Calu3 (cell line): ENCODE measurements around the gene ZNF213. TPM values are rescaled to one million over a fixed set of nuclear protein-coding genes. Genes with fewer than 3 reads are reported as not detected.

Experiments
- BruUV-seq: library from RNA; stranded (reverse); fragments of 400-500 nt; replicated peaks from 2 replicates; lab custom pipeline; 2021; lab: Mats Ljungman, UMichigan
- CTCF ChIA-PET: fragments of 300-600 bp; sonication (Branson Sonifier 250); formaldehyde crosslinking; loops from one replicate; lab custom pipeline; 2022; ENCODE audit warnings: antibody characterized with exemption; lab: Charles Lee
- DNase-seq: peaks from one replicate; pipeline ENCODE4 v3.0.0; 2022
- H3K27ac Mint-ChIP-seq: one replicate; pipeline ENCODE4 v1.8.0; 2022; ENCODE audit warnings: mixed read lengths; ENCODE audit not compliant: unreplicated experiment
- H3K27me3 Mint-ChIP-seq: one replicate; pipeline ENCODE4 v1.8.0; 2022; ENCODE audit warnings: mixed read lengths; ENCODE audit not compliant: unreplicated experiment
- H3K36me3 Mint-ChIP-seq: one replicate; pipeline ENCODE4 v1.8.0; 2022; ENCODE audit warnings: mild to moderate bottlenecking, moderate library complexity, mixed read lengths; ENCODE audit not compliant: insufficient read depth, unreplicated experiment
- H3K4me1 Mint-ChIP-seq: one replicate; pipeline ENCODE4 v1.8.0; 2022; ENCODE audit warnings: mild to moderate bottlenecking, low read depth, mixed read lengths; ENCODE audit not compliant: unreplicated experiment
- H3K4me3 Mint-ChIP-seq: one replicate; pipeline ENCODE4 v1.8.0; 2022; ENCODE audit warnings: mild to moderate bottlenecking, low read depth, moderate library complexity, mixed read lengths; ENCODE audit not compliant: unreplicated experiment
- H3K9me3 Mint-ChIP-seq: one replicate; pipeline ENCODE4 v1.8.0; 2022; ENCODE audit warnings: low read depth, mixed read lengths; ENCODE audit not compliant: unreplicated experiment
- intact Hi-C: fragments of 100-400 bp; cut with micrococcal nuclease; formaldehyde crosslinking; loops from one replicate; pipeline ENCODE4 v1.10.0; 2022; ENCODE audit not compliant: unreplicated experiment
- total RNA-seq: library from RNA; stranded (reverse); gene quantifications from 2 replicates; pipeline ENCODE4 v1.2.3, GENCODE V29; 2022
- TF ChIP-seq, protein P1 (sequence below): fragments of 200-600 bp; IDR thresholded peaks from one replicate; pipeline ENCODE4 v1.8.0; 2022; ENCODE audit warnings: antibody characterized with exemption; ENCODE audit not compliant: unreplicated experiment

Gene ZNF213
- total RNA-seq, 1 experiment from 2014 or later = 11.8 TPM

DNA sequence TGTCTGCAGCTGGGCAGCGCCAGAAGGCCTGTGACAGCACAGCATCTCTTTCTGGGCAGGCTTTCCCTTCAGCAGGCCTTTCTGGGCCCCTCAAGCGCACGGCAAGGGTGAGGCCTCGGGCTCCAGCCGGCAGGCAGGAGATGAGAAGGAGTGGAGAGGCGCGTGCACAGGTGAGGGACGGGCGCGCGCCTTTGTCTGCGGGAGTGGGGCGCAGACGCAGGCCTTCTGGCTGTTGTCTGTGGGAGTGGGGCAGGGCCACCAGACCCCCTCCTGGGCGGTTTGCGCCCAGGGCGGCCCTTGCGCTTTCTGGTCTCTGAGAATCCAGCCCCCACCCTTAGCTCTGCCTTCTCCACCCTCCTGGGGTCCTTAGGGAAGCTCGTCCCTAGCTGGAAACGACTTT lies 16.0 kb upstream of the ZNF213 start:
- BruUV-seq = no TSS peak
- intact Hi-C loops = no loop called here
- Mint-ChIP-seq H3K27me3 (no peaks in the 10 kb centered on the region), H3K4me1 (peaks cover 12% of the 10 kb centered on the region), H3K27ac (no peak overlapping the region), H3K4me3 (no peak overlapping the region), H3K36me3 (peaks cover 50% of the 10 kb centered on the region), H3K9me3 (no peaks in the 10 kb centered on the region)
- no peak for DNase-seq
- TF ChIP-seq, protein P1, sequence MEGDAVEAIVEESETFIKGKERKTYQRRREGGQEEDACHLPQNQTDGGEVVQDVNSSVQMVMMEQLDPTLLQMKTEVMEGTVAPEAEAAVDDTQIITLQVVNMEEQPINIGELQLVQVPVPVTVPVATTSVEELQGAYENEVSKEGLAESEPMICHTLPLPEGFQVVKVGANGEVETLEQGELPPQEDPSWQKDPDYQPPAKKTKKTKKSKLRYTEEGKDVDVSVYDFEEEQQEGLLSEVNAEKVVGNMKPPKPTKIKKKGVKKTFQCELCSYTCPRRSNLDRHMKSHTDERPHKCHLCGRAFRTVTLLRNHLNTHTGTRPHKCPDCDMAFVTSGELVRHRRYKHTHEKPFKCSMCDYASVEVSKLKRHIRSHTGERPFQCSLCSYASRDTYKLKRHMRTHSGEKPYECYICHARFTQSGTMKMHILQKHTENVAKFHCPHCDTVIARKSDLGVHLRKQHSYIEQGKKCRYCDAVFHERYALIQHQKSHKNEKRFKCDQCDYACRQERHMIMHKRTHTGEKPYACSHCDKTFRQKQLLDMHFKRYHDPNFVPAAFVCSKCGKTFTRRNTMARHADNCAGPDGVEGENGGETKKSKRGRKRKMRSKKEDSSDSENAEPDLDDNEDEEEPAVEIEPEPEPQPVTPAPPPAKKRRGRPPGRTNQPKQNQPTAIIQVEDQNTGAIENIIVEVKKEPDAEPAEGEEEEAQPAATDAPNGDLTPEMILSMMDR = no peak
- CTCF ChIA-PET = interaction anchor here (0.6 kb wide), 1 partner anchor 40 kb away, joined by 3 read pairs; no protein-coding TSS in a partner anchor

DNA sequence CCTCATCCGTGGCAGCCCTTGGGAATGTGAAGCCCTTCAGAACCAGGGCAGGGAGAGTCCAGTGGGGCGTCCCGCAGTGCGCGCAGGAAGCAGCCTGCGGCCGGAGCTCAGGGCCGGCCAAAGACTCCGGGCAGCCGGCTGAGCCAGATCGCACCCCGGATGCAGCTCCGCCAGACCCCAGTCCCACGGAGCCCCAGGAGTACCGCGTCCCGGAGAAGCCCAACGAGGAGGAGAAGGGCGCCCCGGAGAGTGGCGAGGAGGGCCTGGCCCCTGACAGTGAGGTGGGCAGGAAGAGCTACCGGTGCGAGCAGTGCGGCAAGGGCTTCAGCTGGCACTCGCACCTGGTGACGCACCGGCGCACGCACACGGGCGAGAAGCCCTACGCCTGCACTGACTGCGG lies 15.5 kb upstream of the ZNF213 start:
- H3K9me3 Mint-ChIP-seq = no peaks in the 10 kb centered on the region
- CTCF ChIA-PET = interaction anchor here (0.6 kb wide), 1 partner anchor 39 kb away, joined by 3 read pairs; no protein-coding TSS in a partner anchor
- peaks cover 13% of the 10 kb centered on the region for H3K4me1 Mint-ChIP-seq
- no TSS peak for BruUV-seq
- DNase-seq = no peak
- peaks cover 53% of the 10 kb centered on the region for H3K36me3 Mint-ChIP-seq
- intact Hi-C loops = no loop called here
- H3K27ac Mint-ChIP-seq = no peak overlapping the region
- H3K27me3 Mint-ChIP-seq = no peaks in the 10 kb centered on the region
- no peak overlapping the region for H3K4me3 Mint-ChIP-seq
- TF ChIP-seq, protein P1 = no peak

DNA sequence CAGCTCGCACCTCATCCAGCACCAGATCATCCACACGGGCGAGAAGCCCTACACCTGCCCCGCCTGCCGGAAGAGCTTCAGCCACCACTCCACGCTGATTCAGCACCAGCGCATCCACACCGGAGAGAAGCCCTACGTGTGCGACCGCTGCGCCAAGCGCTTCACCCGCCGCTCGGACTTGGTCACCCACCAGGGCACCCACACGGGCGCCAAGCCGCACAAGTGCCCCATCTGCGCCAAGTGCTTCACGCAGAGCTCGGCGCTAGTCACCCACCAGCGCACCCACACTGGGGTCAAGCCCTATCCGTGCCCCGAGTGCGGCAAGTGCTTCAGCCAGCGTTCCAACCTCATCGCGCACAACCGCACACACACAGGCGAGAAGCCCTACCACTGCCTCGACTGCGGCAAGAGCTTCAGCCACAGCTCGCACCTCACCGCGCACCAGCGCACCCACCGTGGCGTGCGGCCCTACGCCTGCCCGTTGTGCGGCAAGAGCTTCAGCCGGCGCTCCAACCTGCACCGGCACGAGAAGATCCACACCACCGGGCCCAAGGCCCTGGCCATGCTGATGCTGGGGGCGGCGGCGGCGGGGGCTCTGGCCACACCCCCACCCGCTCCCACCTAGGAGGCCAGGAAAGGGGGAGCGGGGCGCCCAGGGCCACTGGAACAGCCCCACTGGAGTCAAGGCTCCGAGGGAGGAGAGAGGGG lies 15.0 kb upstream of the ZNF213 start:
- Mint-ChIP-seq H3K4me3 (no peak overlapping the region), H3K36me3 (peaks cover 59% of the 10 kb centered on the region), H3K4me1 (peaks cover 13% of the 10 kb centered on the region), H3K27ac (no peak overlapping the region), H3K9me3 (no peaks in the 10 kb centered on the region), H3K27me3 (no peaks in the 10 kb centered on the region)
- CTCF ChIA-PET = no interaction called here
- BruUV-seq = no TSS peak
- intact Hi-C loops = no loop called here
- TF ChIP-seq, protein P1 = no peak
- DNase-seq = no peak

DNA sequence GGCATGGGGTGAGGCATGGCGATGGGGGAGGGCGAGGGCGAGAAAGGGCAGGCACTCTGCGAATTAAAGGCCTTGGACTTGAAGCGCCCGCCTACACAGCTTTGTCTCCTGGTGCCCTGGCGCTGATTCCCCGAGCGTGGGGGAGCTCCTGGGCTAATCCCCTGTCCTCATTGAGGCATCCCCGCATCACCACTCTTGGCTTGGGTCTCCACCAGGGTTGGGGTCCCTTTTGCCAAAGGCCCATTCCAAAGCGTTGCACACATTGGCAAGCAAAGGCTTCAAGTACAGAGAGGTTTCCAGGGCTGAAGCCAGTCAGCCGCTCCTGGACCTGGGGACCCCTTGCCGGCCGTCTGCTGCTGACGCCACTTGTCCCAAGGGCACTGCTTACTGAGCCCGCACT lies 14.4 kb upstream of the ZNF213 start:
- no peak for DNase-seq
- Mint-ChIP-seq H3K4me1 (peaks cover 13% of the 10 kb centered on the region), H3K27ac (no peak overlapping the region), H3K36me3 (peaks cover 63% of the 10 kb centered on the region), H3K4me3 (no peak overlapping the region), H3K27me3 (no peaks in the 10 kb centered on the region), H3K9me3 (no peaks in the 10 kb centered on the region)
- intact Hi-C loops = no loop called here
- no TSS peak for BruUV-seq
- TF ChIP-seq, protein P1 = no peak
- CTCF ChIA-PET = no interaction called here
